Left ventricle myocardium superior (tissue), 1 donor: Measurements from ENCODE around the gene GLI3. TPM values are rescaled to one million over a fixed set of nuclear protein-coding genes. Genes with fewer than 3 reads are reported as not detected.

ENCODE experiments used
- ATAC-seq: fragments of 200-7000 bp; cut with Tn5 transposase; one replicate; pipeline ENCODE4 v1.9.1; 2020; ENCODE audit warnings: mild to moderate bottlenecking, moderate library complexity
- DNase-seq: peaks from one replicate; pipeline ENCODE4 v3.0.0-alpha.2; 2020
- intact Hi-C: fragments of 100-400 bp; cut with micrococcal nuclease; formaldehyde crosslinking; loops from one replicate; pipeline ENCODE4 v1.11.0; 2022
- total RNA-seq: library from RNA; stranded (reverse); fragmentation: NEBNext Ultra II Directional; extraction: Animal tissue kit (Norgen Biotek cat#: 25700); gene quantifications from one replicate; pipeline ENCODE4 v1.2.1, GENCODE V29; 2021
- donor health status: DM: no; HTN: yes; CAD: no; lungs with severe emphysema.

GLI3 gene
- total RNA-seq, 1 donor from 2014 or later: 4.4 TPM

- ATAC-seq (no peak), DNase-seq (no peak)
- intact Hi-C loops: no loop called here
Measured at GRCh38 chr7:42025635-42026375, 211.2 kb downstream of the GLI3 start.

- ATAC-seq (no peak), DNase-seq (no peak)
- intact Hi-C loops: no loop called here
Measured at GRCh38 chr7:42024537-42024936, 212.5 kb downstream of the GLI3 start.

GRCh38 chr7:42023262-42023661 is 213.7 kb downstream of the GLI3 start:
- ATAC-seq: no peak
- intact Hi-C loops: no loop called here

GRCh38 chr7:42022791-42023190 is 214.2 kb downstream of the GLI3 start:
- DNase-seq (no peak), ATAC-seq (no peak)

More at GRCh38 chr7:42023262-42023661, 213.7 kb downstream of the GLI3 start:
- DNase-seq: no peak

GRCh38 chr7:42022056-42022455 is 215.0 kb downstream of the GLI3 start:
- ATAC-seq: no peak
- no peak for DNase-seq
- intact Hi-C loops: no loop called here

More at GRCh38 chr7:42022791-42023190, 214.2 kb downstream of the GLI3 start:
- intact Hi-C loops: no loop called here

- DNase-seq (no peak), ATAC-seq (no peak)
- intact Hi-C loops: no loop called here
Measured at GRCh38 chr7:42021631-42022030, 215.4 kb downstream of the GLI3 start.

GRCh38 chr7:42020061-42020460 is 216.9 kb downstream of the GLI3 start:
- DNase-seq (no peak), ATAC-seq (no peak)
- intact Hi-C loops: no loop called here

- intact Hi-C loops: no loop called here
- DNase-seq: no peak
- no peak for ATAC-seq
Measured at GRCh38 chr7:42017349-42017986, 219.5 kb downstream of the GLI3 start.

GRCh38 chr7:42016517-42016916 is 220.5 kb downstream of the GLI3 start:
- ATAC-seq: no peak
- intact Hi-C loops: no loop called here
- DNase-seq: no peak

- intact Hi-C loops: no loop called here
- DNase-seq (no peak), ATAC-seq (peak; percentile 78)
Measured at GRCh38 chr7:42014625-42015618, 222.1 kb downstream of the GLI3 start.

GRCh38 chr7:42012786-42013360 is 224.1 kb downstream of the GLI3 start:
- intact Hi-C loops: no loop called here
- ATAC-seq: peak; percentile 40
- DNase-seq: no peak

GRCh38 chr7:42012313-42012712 is 224.7 kb downstream of the GLI3 start:
- no peak for ATAC-seq
- intact Hi-C loops: no loop called here

GRCh38 chr7:42011846-42012245 is 225.2 kb downstream of the GLI3 start:
- intact Hi-C loops: no loop called here

More at GRCh38 chr7:42012313-42012712, 224.7 kb downstream of the GLI3 start:
- DNase-seq: no peak

GRCh38 chr7:42010751-42011150 is 226.3 kb downstream of the GLI3 start:
- intact Hi-C loops: no loop called here

More at GRCh38 chr7:42011846-42012245, 225.2 kb downstream of the GLI3 start:
- no peak for ATAC-seq
- no peak for DNase-seq

GRCh38 chr7:42006801-42007513 is 230.1 kb downstream of the GLI3 start:
- peak; percentile 55 for ATAC-seq
- intact Hi-C loops: no loop called here

More at GRCh38 chr7:42010751-42011150, 226.3 kb downstream of the GLI3 start:
- no peak for ATAC-seq
- DNase-seq: no peak

GRCh38 chr7:42002654-42003053 is 234.4 kb downstream of the GLI3 start:
- DNase-seq (no peak), ATAC-seq (peak; percentile 35)
- intact Hi-C loops: no loop called here

More at GRCh38 chr7:42006801-42007513, 230.1 kb downstream of the GLI3 start:
- no peak for DNase-seq

- DNase-seq (no peak), ATAC-seq (no peak)
- intact Hi-C loops: no loop called here
Measured at GRCh38 chr7:41999736-42000283, 237.2 kb downstream of the GLI3 start.

- intact Hi-C loops: no loop called here
- DNase-seq (no peak), ATAC-seq (no peak)
Measured at GRCh38 chr7:41998041-41998440, 239.0 kb downstream of the GLI3 start.
